Ascending aorta (tissue), 2 donors: ENCODE measurements around the gene SLC34A1. TPM values are rescaled to one million over a fixed set of nuclear protein-coding genes. Genes with fewer than 3 reads are reported as not detected.
"Not testable (repeated sequence)": the region's sequence is repeated elsewhere in the genome, so short reads cannot be mapped to it uniquely, and the experiment has no call there.

Experiments
- DNase-seq, 2 donors: peaks; one replicate each; pipeline ENCODE4 v3.0.0-alpha.2; 2019; ENCODE audit warnings: low spot score in 2 of 2
- H3K27ac ChIP-seq, 2 donors: fragments of 200-600 bp; sonication (generic); one replicate each; pipeline ENCODE4 v1.5.1; 2016 to 2017; ENCODE audit warnings: mild to moderate bottlenecking in 1 of 2
- H3K27me3 ChIP-seq: fragments of 200-600 bp; sonication (generic); one replicate; pipeline ENCODE4 v1.5.1; 2017
- H3K36me3 ChIP-seq, 2 donors: fragments of 200-600 bp; sonication (generic); one replicate each; pipeline ENCODE4 v1.5.1; 2016
- H3K4me1 ChIP-seq, 2 donors: fragments of 200-600 bp; sonication (generic); one replicate each; pipeline ENCODE4 v1.5.1; 2016 to 2017; ENCODE audit warnings: mild to moderate bottlenecking in 1 of 2
- H3K4me3 ChIP-seq, 2 donors: fragments of 200-600 bp; sonication (generic); one replicate each; pipeline ENCODE4 v1.5.1; 2016 to 2017; ENCODE audit warnings: mild to moderate bottlenecking in 1 of 2
- H3K9me3 ChIP-seq, 2 donors: fragments of 200-600 bp; sonication (generic); one replicate each; pipeline ENCODE4 v1.5.1; 2016
- intact Hi-C: fragments of 100-400 bp; cut with DNase I; formaldehyde crosslinking; loops from one replicate; pipeline ENCODE4 v1.15.1; 2023
- total RNA-seq: library from RNA; depleted of rRNA; stranded (reverse); fragments of >200 nt; gene quantifications from one replicate; pipeline ENCODE4 v1.1.0, GENCODE V29; 2016
- TF ChIP-seq, protein P1 (sequence below), 3 experiments: fragments of 200-600 bp in 2 of 3; fragments of 450-650 bp in 1 of 3; sonication (generic) in 2 of 3; IDR thresholded peaks; one replicate each; pipeline ENCODE4 v1.5.1; 2016 to 2019; ENCODE audit warnings: antibody characterized with exemption in 3 of 3, mild to moderate bottlenecking in 1 of 3, moderate library complexity in 1 of 3

SLC34A1 gene
- total RNA-seq, 1 donor from 2014 or later = not detected

DNA sequence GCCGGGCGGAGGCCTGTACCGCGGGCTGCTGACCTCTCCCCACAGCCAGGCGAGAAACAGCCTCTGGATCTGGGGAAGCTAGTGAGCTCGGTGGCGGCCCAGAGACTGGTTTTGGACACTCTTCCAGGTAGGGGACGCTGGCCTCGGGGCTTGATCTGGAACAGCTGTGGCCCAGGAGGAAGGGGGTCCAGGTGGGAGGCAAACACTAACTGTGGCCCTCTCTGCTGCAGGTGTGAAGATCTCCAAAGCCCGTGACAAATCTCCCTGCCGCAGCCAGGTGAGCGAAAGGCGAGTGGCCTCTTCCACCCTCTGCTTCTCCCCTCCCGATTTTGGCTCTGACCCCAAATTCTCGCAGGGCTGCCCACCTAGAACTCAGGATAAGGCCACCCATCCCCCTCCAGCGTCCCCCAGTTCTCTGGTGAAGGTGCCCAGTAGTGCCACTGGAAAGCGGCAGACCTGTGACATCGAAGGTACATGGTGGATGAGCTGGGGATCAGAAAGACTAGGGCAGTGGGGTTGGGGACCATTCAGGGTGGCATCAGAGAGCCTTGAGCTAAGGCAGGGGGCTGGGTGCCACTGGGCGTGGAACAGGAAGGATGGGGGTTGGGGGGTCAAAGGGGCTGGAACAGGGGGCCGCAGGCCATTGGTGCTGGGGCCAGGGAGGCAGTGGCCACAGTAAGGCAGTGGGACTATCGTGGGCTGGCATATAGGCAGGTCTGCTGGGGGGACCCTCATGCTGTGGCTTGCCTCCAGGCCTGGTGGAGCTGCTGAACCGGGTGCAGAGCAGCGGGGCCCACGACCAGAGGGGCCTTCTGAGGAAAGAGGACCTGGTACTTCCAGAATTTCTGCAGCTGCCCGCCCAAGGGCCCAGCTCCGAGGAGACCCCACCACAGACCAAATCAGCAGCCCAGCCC, 12.9 kb upstream of the SLC34A1 start:
- Histone ChIP-seq H3K4me1 (peaks cover 4 to 5% of the 10 kb centered on the region in 2 donors), H3K9me3 (no peaks in the 10 kb centered on the region), H3K27ac (no peak overlapping the region), H3K4me3 (peak overlapping the region; percentile 29 to 46), H3K36me3 (no peaks in the 10 kb centered on the region), H3K27me3 (no peaks in the 10 kb centered on the region)
- DNase-seq = no peak
- intact Hi-C loops = no loop called here
- TF ChIP-seq, protein P1, sequence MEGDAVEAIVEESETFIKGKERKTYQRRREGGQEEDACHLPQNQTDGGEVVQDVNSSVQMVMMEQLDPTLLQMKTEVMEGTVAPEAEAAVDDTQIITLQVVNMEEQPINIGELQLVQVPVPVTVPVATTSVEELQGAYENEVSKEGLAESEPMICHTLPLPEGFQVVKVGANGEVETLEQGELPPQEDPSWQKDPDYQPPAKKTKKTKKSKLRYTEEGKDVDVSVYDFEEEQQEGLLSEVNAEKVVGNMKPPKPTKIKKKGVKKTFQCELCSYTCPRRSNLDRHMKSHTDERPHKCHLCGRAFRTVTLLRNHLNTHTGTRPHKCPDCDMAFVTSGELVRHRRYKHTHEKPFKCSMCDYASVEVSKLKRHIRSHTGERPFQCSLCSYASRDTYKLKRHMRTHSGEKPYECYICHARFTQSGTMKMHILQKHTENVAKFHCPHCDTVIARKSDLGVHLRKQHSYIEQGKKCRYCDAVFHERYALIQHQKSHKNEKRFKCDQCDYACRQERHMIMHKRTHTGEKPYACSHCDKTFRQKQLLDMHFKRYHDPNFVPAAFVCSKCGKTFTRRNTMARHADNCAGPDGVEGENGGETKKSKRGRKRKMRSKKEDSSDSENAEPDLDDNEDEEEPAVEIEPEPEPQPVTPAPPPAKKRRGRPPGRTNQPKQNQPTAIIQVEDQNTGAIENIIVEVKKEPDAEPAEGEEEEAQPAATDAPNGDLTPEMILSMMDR (IDR thresholded peaks at IDR 0.05) = no peak

DNA sequence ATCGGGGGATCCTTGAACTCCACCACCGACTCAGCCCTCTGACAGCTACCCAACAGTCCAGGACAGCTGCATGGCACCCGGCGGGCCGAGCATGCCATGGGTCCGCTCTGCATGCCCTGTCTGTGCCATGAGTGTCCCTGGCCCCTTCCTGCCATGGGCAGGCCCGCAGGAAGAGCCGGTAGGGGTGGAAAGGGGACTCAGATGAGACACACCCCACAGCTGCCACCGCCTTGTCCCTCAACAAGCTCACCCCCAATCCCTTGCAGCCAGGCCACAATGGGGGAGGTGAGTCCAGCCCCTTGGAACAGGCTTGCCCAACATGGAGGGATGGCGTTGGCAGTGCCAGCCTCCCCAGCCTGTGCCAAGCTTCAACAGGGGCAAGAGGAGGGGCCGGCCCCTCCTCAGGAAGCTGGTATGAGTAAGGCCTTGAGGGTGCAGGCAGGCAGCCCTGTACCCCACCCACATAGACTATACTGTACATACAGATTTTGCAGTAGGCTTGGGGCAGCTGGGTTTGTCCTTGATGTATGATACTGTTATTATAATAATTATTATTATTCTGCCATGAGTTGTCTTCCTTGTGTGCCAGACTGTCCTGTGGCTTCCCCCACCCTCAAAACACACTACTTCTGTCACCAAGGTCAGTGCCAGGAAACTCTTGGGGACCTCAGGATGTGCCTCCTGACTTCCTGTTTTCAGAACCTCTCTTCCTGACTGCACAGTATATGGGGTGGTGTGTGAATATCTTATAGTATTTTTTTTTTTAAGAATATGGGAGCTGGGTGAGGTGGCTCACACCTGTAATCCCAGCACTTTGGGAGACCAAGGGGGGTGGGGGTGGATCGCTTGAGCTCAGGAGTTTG, 12.0 kb upstream of the SLC34A1 start:
- no peak for DNase-seq
- intact Hi-C loops = no loop called here
- Histone ChIP-seq H3K27ac (no peak overlapping the region), H3K4me1 (peaks cover 3 to 4% of the 10 kb centered on the region in 2 donors), H3K36me3 (no peaks in the 10 kb centered on the region), H3K27me3 (no peaks in the 10 kb centered on the region), H3K9me3 (no peaks in the 10 kb centered on the region), H3K4me3 (no peak overlapping the region)
- TF ChIP-seq, protein P1 (IDR thresholded peaks at IDR 0.05) = no peak

DNA sequence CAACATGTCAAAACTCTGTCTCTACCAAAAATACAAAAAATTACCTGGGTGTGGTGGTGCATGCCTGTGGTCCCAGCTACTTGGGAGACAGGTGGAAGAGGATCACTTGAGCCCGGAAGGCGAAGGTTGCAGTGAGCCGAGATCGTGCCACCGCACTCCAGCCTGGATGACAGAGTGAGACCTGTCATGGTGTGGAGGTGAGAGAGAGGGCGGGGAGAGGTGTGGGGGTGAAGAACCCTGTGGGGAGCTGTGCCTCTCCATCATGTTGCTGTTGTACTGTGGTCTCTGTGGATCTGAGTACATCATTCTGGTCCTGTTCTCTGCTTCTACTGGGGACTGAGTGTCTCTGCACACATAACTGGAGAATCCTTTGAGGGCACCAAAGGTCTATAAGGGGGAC, 11.3 kb upstream of the SLC34A1 start:
- no peaks in the 10 kb centered on the region for H3K27me3 ChIP-seq
- intact Hi-C loops = no loop called here
- DNase-seq = no peak
- H3K4me3 ChIP-seq = no peak overlapping the region
- H3K36me3 ChIP-seq = no peaks in the 10 kb centered on the region
- H3K9me3 ChIP-seq = no peaks in the 10 kb centered on the region
- TF ChIP-seq, protein P1 (IDR thresholded peaks at IDR 0.05) = no peak
- no peaks in the 10 kb centered on the region for H3K4me1 ChIP-seq
- H3K27ac ChIP-seq = no peak overlapping the region

DNA sequence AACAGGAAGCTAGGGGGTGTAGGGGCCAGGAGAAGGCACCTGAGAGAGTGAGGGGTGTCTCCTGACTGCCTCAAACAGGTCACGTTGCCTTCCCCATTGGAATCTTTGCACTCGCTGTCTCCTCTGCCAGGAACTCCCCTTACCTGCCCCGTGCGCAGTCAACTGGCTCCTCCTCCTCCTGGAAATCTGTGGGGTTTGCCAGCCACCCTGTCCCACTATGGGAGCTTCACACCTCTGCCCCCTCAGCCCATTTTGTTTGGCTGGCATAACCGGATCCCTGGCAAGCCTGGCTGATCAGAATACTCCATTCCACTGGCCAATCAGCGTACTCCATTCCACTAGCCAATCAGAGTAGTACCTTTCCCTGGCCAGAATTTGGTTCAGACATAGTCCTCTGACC, 10.4 kb upstream of the SLC34A1 start:
- no peaks in the 10 kb centered on the region for H3K27me3 ChIP-seq
- H3K4me1 ChIP-seq = no peaks in the 10 kb centered on the region
- H3K27ac ChIP-seq = no peak overlapping the region
- DNase-seq = no peak
- H3K4me3 ChIP-seq = no peak overlapping the region
- TF ChIP-seq, protein P1 (IDR thresholded peaks at IDR 0.05) = no peak
- no peaks in the 10 kb centered on the region for H3K36me3 ChIP-seq
- intact Hi-C loops = no loop called here
- H3K9me3 ChIP-seq = no peaks in the 10 kb centered on the region

- Histone ChIP-seq H3K4me1 (no peaks in the 10 kb centered on the region), H3K27me3 (no peaks in the 10 kb centered on the region), H3K27ac (no peak overlapping the region), H3K9me3 (no peaks in the 10 kb centered on the region), H3K4me3 (no peak overlapping the region), H3K36me3 (no peaks in the 10 kb centered on the region)
- TF ChIP-seq, protein P1 (IDR thresholded peaks at IDR 0.05) = no peak
- intact Hi-C loops = no loop called here
- DNase-seq = no peak
Observed at GRCh38 chr5:177374211-177374610, 10.0 kb upstream of the SLC34A1 start.

DNA sequence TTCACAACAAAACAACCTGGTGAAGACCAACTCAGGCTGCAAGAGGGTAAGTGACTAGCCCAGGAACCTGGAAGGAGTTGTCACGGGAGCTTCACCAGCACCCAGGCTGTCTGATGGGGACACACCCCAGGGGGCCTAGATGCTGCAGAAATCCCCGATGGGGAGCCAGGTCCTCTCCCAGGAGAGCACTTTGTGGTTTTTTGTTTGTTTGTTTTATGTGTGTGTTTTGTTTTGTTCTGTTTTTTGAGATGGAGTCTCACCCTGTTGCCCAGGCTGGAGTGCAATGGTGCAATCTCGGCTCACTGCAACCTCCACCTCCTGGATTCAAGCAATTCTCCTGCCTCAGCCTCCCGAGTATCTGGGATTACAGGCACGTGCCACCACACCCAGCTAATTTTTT, 8.7 kb upstream of the SLC34A1 start:
- intact Hi-C loops, H3K4me1 ChIP-seq, H3K4me3 ChIP-seq, H3K9me3 ChIP-seq, H3K27me3 ChIP-seq, DNase-seq, H3K36me3 ChIP-seq, H3K27ac ChIP-seq: not testable (repeated sequence)
